Nucleus accumbens (tissue), 56 donors: ENCODE measurements around the gene ENPP3.
"Not testable (repeated sequence)": the region's sequence is repeated elsewhere in the genome, so short reads cannot be mapped to it uniquely, and the experiment has no call there.

Experiments
- DNase-seq, 56 donors: peaks; one replicate each; lab custom pipeline; 2025; lab: John Stamatoyannopoulos, UW

The ENPP3 gene

GRCh38 chr6:131730264-131730663 is 93.2 kb downstream of the ENPP3 start:
- DNase-seq, result no peak

- DNase-seq, result no peak
Observed at GRCh38 chr6:131731224-131731623, 94.1 kb downstream of the ENPP3 start.

- peak in 41 of 56 donors; percentile 1 to 78 (median 26) for DNase-seq
Observed at GRCh38 chr6:131733376-131734016, 96.4 kb downstream of the ENPP3 start.

- DNase-seq, result no peak
Observed at GRCh38 chr6:131736003-131736596, 99.0 kb downstream of the ENPP3 start.

GRCh38 chr6:131736811-131737210 is 99.7 kb downstream of the ENPP3 start:
- DNase-seq, result no peak

GRCh38 chr6:131739136-131739535 is 102.0 kb downstream of the ENPP3 start:
- DNase-seq, result no peak

- DNase-seq, result no peak
Observed at GRCh38 chr6:131740161-131740560, 103.1 kb downstream of the ENPP3 start.

- no peak for DNase-seq
Observed at GRCh38 chr6:131741688-131742393, 104.7 kb downstream of the ENPP3 start.

GRCh38 chr6:131744432-131745287 is 107.6 kb downstream of the ENPP3 start:
- DNase-seq, result no peak

- no peak for DNase-seq
Observed at GRCh38 chr6:131745476-131745875, 108.4 kb downstream of the ENPP3 start.

GRCh38 chr6:131747821-131748353 is 110.8 kb downstream of the ENPP3 start:
- no peak for DNase-seq

- no peak for DNase-seq
Observed at GRCh38 chr6:131749023-131749422, 111.9 kb downstream of the ENPP3 start.

GRCh38 chr6:131751012-131751715 is 114.1 kb downstream of the ENPP3 start:
- DNase-seq, result not testable (repeated sequence)

GRCh38 chr6:131754088-131754487 is 117.0 kb downstream of the ENPP3 start:
- no peak for DNase-seq

GRCh38 chr6:131754715-131755567 is 117.8 kb downstream of the ENPP3 start:
- no peak for DNase-seq

- no peak for DNase-seq
Observed at GRCh38 chr6:131755597-131755996, 118.5 kb downstream of the ENPP3 start.

- DNase-seq, result no peak
Observed at GRCh38 chr6:131756039-131756438, 118.9 kb downstream of the ENPP3 start.

GRCh38 chr6:131758920-131759319 is 121.8 kb downstream of the ENPP3 start:
- DNase-seq, result no peak
